ENCODE results near the gene PTGIS.
A peak's percentile ranks its signal among the peaks of the same experiment; 100 is the strongest.

The PTGIS gene

DNA sequence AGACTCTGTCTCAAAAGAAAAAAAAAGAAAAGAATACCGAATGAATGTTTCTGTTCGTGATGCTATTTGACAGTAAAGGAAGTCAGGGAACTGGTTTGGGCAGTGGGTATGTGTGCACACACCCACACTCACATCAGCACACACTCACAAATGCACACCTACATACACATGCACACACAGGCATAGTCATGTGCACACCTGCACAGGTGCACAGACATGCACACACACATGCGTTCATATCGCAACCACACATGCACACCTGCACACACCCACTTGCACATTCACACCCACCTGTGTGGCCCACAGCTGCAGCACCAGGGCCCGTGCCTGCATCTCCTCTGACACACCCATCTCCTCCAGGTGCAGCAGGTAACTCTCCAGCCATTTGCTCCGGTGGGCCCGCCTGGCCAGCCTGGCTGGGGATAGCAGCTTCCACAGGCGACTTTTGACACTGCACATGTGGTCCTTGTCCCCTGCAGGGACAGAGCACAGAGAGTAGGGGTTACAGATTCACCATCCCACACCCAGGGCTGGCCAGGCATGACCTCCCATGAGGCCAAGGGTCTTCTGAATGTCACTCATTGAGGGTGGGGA lies 44.1 kb downstream of the PTGIS start:
- no peak for DNase-seq

DNA sequence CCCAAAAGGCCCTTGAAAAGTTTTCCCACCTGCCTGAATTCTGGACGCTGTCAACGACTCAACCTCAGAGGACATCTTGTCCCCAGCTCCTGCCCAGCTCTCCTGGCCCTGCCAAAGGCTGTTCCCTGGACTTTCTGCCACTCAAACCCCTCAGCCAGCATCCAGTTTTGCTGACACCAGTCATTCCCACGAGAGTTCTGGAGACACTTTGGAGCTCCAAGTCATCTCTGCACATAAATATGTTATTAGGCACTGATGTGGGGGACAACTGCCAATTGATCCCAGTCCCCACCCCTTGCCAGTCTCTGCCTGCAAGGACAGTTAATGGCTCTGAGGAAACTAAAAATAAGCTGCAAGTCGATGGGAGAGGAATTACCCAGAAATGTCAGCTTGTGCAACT lies 46.6 kb downstream of the PTGIS start:
- DNase-seq: no peak

GRCh38 chr20:49519777-49520359 lies 48.1 kb downstream of the PTGIS start:
- no peak for DNase-seq

DNA sequence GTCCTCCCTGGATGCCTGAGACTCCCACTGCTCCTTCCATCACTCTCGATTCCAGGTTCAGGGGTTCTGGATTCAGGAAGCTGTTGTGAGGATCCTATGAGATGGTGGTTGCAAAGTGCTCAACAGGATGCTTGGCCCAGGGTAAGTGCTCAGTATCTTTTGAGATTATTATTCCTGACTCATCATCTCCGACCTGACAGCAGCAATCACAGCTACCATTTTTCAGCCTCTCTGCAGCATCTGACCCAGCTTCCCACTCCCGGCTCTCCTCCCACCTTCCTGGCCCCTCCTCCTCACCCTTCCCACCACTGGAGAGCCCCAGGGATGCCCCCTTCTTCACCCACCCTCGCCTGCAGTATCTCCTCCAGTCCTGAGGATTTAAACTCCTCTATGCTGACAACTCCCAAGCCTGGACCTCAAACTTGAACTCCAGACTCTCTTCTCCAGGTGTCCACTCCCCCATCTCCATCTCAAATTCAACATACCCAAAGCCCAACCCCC lies 48.7 kb downstream of the PTGIS start:
- DNase-seq: no peak

DNA sequence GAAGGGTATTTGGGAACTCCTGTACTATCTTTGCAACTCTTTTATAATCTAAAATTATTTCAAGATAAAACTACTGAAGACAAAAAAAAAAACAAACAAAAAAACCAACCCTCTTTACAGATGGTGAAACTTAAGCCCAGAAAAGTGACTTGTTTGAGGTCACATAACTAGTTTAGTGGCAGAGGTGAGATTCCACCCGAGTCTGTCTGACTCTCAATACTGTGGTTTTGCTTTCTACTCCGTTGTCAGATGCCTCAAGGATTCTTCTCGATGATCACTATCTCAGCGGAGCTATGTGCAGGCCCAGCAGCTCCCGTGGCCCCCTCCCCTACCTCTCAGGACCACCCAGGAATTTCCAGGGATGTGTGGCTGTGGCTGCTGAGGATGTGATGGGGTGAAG lies 49.4 kb downstream of the PTGIS start:
- no peak for DNase-seq

DNA sequence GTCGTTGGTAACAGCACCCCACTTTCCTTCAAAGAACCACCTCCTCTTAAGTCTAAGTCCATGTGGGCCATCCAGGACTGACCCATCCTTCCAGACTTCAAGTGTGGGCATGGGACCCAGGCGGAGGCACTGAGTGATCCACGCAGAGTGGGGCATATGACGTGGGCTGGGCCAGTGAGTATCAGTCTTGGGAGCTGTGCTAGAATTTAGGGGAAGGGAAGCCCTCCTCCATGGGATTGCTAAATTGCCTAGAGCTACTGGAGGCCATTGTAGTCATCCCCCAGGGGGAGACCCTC lies 50.2 kb downstream of the PTGIS start:
- DNase-seq: no peak

GRCh38 chr20:49516916-49517804 lies 50.8 kb downstream of the PTGIS start:
- no peak for DNase-seq

DNA sequence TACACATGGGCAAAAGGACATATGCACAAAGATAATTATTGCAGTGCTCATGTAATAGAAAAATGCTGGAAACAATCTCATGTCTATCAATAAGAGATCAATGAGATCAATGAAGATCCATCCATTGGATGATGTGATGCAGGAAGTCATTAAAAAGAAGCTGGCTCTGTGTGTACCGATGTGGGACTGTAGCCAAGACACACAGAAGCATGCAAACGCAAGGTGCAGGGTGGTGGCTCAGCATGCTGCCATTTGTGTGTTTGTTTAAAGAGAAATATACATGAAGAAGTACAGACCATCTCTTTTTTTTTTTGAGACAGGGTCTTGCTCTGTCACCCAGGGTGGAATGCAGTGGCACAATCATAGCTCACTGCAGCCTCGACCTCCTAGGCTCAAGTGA lies 52.4 kb downstream of the PTGIS start:
- no peak for DNase-seq

GRCh38 chr20:49513517-49513916 lies 54.4 kb downstream of the PTGIS start:
- DNase-seq: no peak

- no peak for DNase-seq
Measured at GRCh38 chr20:49513009-49513408, 54.9 kb downstream of the PTGIS start.

DNA sequence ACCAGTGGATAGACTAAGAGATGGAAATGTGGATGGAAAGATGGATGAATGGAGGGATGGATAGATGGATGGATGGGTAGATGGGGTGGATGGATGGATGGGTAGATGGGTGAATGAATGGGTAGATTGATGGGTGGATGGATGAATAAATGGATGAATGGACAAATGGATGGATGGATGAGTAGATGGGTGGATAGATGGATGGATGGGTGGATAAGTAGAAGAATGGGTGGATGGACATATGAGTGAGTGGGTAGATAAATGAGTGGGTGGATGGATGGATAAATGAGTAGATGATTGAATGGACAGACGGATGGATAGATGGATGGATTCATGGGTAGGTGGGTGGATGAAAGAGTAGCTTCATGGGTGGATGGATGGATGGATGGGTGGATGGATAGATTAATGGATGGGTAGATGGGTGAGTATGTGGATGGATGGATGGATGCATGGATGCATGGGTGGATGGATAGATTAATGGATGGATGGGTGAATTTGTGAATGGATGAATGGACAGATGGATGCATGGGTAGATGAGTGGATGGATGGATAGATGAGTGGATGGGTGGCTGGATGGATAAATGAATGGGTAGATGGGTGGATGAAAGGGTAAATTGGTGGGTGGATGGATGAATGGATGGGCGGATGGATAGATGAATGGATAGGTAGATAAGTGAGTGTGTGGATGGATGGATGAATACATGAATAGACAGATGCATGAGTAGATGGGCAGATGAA lies 56.0 kb downstream of the PTGIS start:
- no peak for DNase-seq

DNA sequence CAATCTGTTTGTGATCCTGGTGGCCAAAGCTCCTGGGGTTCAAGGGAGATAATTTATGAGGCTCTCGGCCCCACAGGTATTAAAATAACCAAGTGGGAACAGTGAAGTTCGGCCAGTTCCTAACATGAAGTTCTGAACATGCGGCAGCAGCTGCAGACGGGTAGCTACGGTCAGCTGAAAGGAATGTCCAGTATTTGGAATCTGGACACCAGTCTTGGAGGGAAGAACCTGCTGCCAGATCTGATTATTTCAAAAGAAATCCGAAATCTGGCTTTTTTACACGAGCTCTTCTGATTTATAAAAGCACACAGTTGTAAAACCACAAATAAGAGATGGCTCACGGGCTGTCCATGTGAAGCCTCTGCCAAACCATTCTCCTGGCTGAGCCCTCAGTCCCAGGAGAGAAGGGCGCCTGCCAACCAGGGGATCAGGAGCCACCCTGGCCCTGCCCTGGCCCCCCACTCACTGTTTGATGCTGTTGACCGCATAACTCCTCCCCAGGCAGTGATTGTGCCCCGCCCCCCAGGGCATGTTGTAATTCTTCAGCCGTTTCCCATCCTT lies 57.3 kb downstream of the PTGIS start:
- DNase-seq: no peak

- peak; percentile 53 for DNase-seq
Measured at GRCh38 chr20:49508435-49509199, 59.3 kb downstream of the PTGIS start.

DNA sequence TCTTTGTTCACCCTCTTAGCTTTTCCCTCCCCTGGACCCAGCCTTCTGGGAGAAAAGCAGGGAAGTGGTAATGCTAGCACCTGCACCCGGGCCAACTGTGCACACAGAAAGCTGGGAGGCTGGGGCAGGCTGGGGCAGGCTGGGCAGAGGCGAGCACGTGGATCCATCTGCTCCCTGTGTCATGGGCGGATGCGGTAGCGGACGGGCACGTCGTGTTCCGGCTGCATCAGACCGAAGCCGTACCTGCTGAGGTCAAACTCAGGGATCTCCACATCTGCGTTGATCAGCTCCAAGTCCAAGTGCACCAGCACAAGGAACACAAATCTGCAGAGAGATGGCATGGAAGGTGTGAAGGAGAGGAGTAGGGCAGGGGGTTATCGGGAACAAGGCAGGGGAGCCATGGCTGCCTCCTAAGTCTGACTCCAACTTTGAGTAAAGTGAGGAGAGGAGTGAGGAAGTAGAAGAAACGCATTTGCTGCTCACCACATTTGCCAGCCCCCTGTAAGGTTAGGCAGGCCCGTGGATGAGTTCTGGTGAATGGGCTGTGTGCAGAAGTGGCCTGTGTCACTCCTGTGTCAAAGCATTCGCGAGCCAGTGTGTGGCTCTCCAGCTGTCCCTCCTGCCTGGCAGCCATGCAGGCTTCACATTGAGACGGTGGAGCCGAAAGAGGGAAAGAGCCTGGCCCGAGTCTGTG lies 60.0 kb downstream of the PTGIS start:
- no peak for DNase-seq

DNA sequence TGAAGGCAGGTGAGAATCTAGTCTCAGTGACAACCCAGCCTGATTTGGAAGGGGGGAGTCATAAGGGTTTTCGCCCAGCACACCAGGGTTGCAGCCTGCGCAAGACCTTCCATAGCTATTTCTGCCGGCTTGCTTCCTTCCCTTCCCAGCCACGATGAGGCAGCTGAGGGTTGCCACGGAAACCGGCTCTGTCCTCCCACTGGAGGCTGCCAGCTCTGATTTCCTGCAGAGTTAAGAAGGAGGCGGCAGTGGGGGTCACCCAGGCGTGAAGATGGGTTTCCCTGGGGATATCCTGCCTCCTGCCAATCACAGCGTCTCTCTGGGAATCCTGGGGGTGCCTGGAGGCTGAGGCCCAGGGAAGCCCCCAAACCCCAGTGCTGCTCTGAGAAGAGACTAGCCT lies 62.4 kb downstream of the PTGIS start:
- no peak for DNase-seq

DNA sequence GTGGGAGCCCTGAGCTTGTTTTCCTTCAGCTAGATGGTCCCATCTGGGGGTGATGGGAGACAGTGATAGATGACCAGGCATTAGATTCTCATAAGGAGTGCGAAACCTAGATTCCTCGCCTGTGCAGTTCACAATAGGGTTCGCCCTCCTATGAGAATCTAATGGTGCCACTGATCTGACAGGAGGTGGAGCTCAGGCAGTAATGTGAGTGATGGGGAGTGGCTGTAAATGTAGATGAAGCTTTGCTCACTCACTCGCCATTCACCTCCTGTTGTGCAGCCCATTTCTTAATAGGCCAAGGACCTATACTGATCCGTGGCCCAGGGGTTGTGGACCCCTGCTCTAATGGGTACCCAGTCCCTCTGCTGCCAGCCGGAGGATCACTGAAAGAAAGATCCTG lies 64.8 kb downstream of the PTGIS start:
- DNase-seq: no peak

- DNase-seq: peak; percentile 28
Measured at GRCh38 chr20:49501917-49502316, 66.0 kb downstream of the PTGIS start.

DNA sequence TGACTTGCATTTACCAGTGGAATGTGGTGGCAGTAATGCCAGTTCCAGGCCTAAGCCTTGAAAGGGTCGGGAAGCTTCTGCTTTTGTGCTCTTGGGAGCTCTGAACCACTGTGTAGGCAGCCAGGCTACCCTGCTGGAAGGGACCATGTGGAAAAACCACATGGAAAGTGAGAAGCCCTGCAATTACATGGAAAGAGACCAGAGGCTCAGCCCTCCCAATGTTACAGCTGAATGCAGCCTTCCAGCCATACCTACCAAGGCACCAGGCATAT lies 70.6 kb downstream of the PTGIS start:
- DNase-seq: no peak

GRCh38 chr20:49496553-49497397 lies 71.2 kb downstream of the PTGIS start:
- no peak for DNase-seq

GRCh38 chr20:49496043-49496442 lies 71.9 kb downstream of the PTGIS start:
- no peak for DNase-seq

DNA sequence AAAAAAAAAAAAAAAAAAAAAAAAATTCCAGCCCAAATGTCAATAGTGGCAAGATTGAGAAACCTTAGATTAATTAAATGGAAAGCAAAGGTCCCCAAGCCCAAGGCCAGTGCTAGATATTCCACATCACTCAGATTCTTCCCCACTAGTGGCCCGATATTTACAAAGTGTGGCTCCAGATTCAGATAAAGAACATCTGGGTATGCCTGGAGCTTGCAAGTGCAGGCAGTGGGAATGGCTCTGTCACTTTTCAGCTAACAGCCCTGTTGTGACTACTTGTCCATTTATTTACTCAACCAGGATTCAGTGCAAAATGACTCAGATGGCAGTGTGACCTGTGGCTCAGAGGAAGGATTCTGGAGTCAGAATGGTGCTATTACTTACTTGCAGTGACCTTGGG lies 77.2 kb downstream of the PTGIS start:
- no peak for DNase-seq
